ENCODE measurements around the gene COL2A1. TPM values are rescaled to one million over a fixed set of nuclear protein-coding genes. Genes with fewer than 3 reads are reported as not detected.

The COL2A1 gene
- total RNA-seq, 1 experiment from 2014 or later: 201 TPM

DNA sequence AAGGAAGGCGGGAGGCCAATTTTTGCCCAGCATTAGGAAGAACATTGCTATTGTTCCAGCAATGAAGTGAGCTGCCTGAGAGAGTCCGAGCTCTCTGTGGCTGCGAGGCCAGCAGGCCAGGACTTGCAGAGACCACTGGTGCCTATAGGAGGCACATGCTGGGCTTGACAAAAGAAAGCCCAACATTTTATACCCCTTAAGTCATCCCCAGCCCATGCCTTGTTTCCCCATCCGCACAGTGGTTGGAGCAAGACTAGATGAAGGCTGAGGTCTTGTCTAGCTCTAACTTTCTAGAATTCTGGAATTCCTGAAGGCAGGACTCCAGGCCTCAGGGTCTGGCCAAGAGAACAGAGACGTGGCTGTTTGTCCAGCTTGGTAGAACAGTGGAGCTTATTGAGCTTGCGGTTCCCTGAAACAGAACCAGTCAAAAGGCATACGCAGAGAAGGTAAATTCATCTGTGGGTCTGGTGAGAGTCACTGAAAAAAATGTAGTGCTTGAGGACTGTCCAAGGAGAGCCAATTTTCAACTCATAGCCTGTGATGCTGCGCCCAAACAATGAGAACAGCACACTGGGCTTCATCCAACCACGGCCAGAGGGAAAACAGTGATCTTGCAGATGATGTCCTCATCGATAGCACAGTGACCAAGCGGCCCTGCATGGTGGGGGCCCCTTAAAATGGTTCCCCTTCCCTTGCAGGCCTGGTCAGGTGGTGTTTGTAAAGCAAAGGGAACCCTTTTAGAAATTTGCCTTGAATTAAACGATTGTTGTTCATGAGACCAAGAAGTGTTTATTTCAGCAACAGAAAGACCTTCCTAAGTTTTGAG, 27.1 kb upstream of the COL2A1 start:
- H3K27ac Mint-ChIP-seq (ENCODE audit: unreplicated experiment): no peak overlapping the region
- H3K4me1 ChIP-seq: peaks cover 45% of the 10 kb centered on the region
- H3K27me3 Mint-ChIP-seq (ENCODE audit: insufficient read depth, unreplicated experiment): no peaks in the 10 kb centered on the region

DNA sequence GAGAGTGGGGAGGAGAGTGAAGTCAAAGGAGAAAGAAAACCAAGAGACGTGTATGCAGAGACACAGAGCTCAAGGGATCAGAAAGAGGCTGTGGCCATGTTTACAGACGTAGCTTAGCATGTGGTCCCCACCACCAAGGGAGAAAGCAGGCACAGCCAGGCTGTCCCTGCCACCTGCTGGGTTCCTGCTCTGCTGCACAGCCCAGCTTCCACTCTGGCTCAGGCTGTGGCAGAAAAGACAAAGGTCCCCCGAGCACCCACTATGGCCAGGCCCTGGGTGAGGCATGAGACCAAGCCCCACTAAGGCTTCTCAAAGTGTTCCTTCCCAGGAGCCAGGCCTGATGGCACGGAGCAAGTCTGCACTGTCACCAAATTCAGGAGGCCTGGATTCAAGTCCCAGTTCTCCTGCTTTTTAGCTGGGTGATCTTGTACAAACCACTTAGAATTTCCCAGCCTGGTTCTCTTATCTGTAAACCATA, 25.9 kb upstream of the COL2A1 start:
- H3K36me3 Mint-ChIP-seq (ENCODE audit: insufficient read depth, unreplicated experiment): no peaks in the 10 kb centered on the region
- intact Hi-C loops (cut with micrococcal nuclease; ENCODE audit: unreplicated experiment): no loop called here
- CTCF ChIA-PET: interaction anchor here (0.6 to 2.5 kb wide), 8 partner anchors 14 to 125 kb away, joined by 3 to 10 read pairs (median 5); partner anchors contain the start of genes TMEM106C and VDR
- Histone ChIP-seq H3K27me3 (replicated peaks; ENCODE audit: control insufficient read depth, insufficient read depth, low read length) (no peaks in the 10 kb centered on the region), H3K9me3 (no peaks in the 10 kb centered on the region), H3K36me3 (ENCODE audit: control insufficient read depth, insufficient read depth, low read length) (no peaks in the 10 kb centered on the region), H3K4me1 (peaks cover 56% of the 10 kb centered on the region), H3K4me3 (ENCODE audit: low read depth, low read length) (no peak overlapping the region)
- no peak overlapping the region for H3K4me3 Mint-ChIP-seq (ENCODE audit: unreplicated experiment)
- POLR2A ChIA-PET: interaction anchor here (1.3 kb wide), 1 partner anchor 8 kb away, joined by 5 read pairs; no protein-coding TSS in a partner anchor
- peaks cover 27% of the 10 kb centered on the region for H3K4me1 Mint-ChIP-seq (ENCODE audit: low read depth, unreplicated experiment)
- no TSS peak for BruUV-seq (replicated peaks)
- H3K27ac Mint-ChIP-seq (ENCODE audit: unreplicated experiment): peak overlapping the region; percentile 35
- peak in 1 of 2 experiments; percentile 48 for DNase-seq
- H3K27me3 Mint-ChIP-seq (ENCODE audit: insufficient read depth, unreplicated experiment): no peaks in the 10 kb centered on the region
- H3K9me3 Mint-ChIP-seq (ENCODE audit: unreplicated experiment): no peaks in the 10 kb centered on the region
- TF ChIP-seq, protein P1, sequence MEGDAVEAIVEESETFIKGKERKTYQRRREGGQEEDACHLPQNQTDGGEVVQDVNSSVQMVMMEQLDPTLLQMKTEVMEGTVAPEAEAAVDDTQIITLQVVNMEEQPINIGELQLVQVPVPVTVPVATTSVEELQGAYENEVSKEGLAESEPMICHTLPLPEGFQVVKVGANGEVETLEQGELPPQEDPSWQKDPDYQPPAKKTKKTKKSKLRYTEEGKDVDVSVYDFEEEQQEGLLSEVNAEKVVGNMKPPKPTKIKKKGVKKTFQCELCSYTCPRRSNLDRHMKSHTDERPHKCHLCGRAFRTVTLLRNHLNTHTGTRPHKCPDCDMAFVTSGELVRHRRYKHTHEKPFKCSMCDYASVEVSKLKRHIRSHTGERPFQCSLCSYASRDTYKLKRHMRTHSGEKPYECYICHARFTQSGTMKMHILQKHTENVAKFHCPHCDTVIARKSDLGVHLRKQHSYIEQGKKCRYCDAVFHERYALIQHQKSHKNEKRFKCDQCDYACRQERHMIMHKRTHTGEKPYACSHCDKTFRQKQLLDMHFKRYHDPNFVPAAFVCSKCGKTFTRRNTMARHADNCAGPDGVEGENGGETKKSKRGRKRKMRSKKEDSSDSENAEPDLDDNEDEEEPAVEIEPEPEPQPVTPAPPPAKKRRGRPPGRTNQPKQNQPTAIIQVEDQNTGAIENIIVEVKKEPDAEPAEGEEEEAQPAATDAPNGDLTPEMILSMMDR (IDR thresholded peaks at IDR 0.05; ENCODE audit: insufficient read depth in 1 of 2, low read depth in 1 of 2, low read length in 1 of 2, severe bottlenecking in 1 of 2, unreplicated experiment in 1 of 2): peak in 1 of 2 experiments; percentile 31

More for the DNA sequence above, 27.1 kb upstream of the COL2A1 start:
- Histone ChIP-seq H3K27me3 (replicated peaks; ENCODE audit: control insufficient read depth, insufficient read depth, low read length) (no peaks in the 10 kb centered on the region), H3K4me3 (ENCODE audit: low read depth, low read length) (no peak overlapping the region), H3K9me3 (no peaks in the 10 kb centered on the region), H3K36me3 (ENCODE audit: control insufficient read depth, insufficient read depth, low read length) (no peaks in the 10 kb centered on the region)
- no peak overlapping the region for H3K4me3 Mint-ChIP-seq (ENCODE audit: unreplicated experiment)
- TF ChIP-seq, protein P1 (IDR thresholded peaks at IDR 0.05; ENCODE audit: insufficient read depth in 1 of 2, low read depth in 1 of 2, low read length in 1 of 2, severe bottlenecking in 1 of 2, unreplicated experiment in 1 of 2): no peak
- CTCF ChIA-PET: interaction anchor here (1.5 to 2.5 kb wide), 2 partner anchors 52 to 126 kb away, joined by 5 to 10 read pairs; partner anchors contain the start of gene VDR
- intact Hi-C loops (cut with micrococcal nuclease; ENCODE audit: unreplicated experiment): no loop called here
- POLR2A ChIA-PET: no interaction called here
- H3K9me3 Mint-ChIP-seq (ENCODE audit: unreplicated experiment): no peaks in the 10 kb centered on the region
- no peaks in the 10 kb centered on the region for H3K36me3 Mint-ChIP-seq (ENCODE audit: insufficient read depth, unreplicated experiment)
- peaks cover 30% of the 10 kb centered on the region for H3K4me1 Mint-ChIP-seq (ENCODE audit: low read depth, unreplicated experiment)
- no peak for DNase-seq
- no TSS peak for BruUV-seq (replicated peaks)

DNA sequence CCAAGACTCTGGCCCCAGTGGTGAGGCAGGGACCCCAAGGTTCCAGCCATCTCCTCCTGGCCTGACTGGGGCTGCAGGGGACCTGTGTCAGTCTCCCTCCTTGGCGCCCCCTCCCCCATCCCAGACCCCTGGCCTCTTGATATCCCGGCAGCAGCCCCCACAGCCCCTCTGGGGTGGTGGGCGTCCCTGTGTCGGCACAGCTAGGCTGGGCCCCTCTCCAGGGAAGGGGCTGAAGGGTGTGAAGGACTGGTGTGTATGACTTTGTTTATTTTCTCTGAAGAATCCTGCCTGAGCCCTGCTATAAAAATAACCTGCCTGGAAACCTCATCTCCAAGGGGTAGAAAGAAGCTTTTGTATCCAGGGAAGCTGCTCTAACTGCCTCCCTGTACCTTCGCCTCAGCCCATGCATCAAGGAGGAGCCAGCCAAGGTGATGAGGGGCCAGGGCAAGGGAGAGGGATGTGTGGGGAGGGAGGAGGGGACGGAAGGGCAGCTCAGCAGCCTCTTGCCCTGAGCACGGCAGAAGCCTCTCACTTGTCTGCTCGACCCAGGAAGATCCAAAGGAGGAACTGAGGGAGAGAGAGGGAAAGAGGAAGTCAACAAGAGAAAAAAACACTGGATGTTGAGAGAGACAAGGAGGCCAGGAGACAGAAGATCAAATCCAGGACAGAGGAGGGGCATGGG, 25.4 kb upstream of the COL2A1 start:
- H3K27ac Mint-ChIP-seq (ENCODE audit: unreplicated experiment): peak overlapping the region; percentile 35
- H3K4me3 Mint-ChIP-seq (ENCODE audit: unreplicated experiment): no peak overlapping the region
- peaks cover 29% of the 10 kb centered on the region for H3K4me1 Mint-ChIP-seq (ENCODE audit: low read depth, unreplicated experiment)
- no peaks in the 10 kb centered on the region for H3K27me3 Mint-ChIP-seq (ENCODE audit: insufficient read depth, unreplicated experiment)
- ChIA-PET POLR2A (interaction anchor here (1.1 to 1.3 kb wide), 2 partner anchors 8 to 27 kb away, joined by 5 to 6 read pairs; no protein-coding TSS in a partner anchor), CTCF (interaction anchor here (0.6 to 2.5 kb wide), 7 partner anchors 13 to 125 kb away, joined by 3 to 10 read pairs (median 5); partner anchors contain the start of genes TMEM106C and VDR)
- H3K9me3 Mint-ChIP-seq (ENCODE audit: unreplicated experiment): no peaks in the 10 kb centered on the region
- no peaks in the 10 kb centered on the region for H3K27me3 ChIP-seq (replicated peaks; ENCODE audit: control insufficient read depth, insufficient read depth, low read length)
- H3K4me1 ChIP-seq: peaks cover 62% of the 10 kb centered on the region
- H3K36me3 ChIP-seq (ENCODE audit: control insufficient read depth, insufficient read depth, low read length): no peaks in the 10 kb centered on the region
- no peaks in the 10 kb centered on the region for H3K9me3 ChIP-seq
- no peak overlapping the region for H3K4me3 ChIP-seq (ENCODE audit: low read depth, low read length)
- TF ChIP-seq, protein P1 (IDR thresholded peaks at IDR 0.05; ENCODE audit: insufficient read depth in 1 of 2, low read depth in 1 of 2, low read length in 1 of 2, severe bottlenecking in 1 of 2, unreplicated experiment in 1 of 2): no peak
- no peaks in the 10 kb centered on the region for H3K36me3 Mint-ChIP-seq (ENCODE audit: insufficient read depth, unreplicated experiment)
- BruUV-seq (replicated peaks): no TSS peak
- no peak for DNase-seq
- intact Hi-C loops (cut with micrococcal nuclease; ENCODE audit: unreplicated experiment): no loop called here
